ENCODE results near the gene ARHGEF4.

Gene ARHGEF4

GRCh38 chr2:130850788-130851623, 14.3 kb downstream of the ARHGEF4 start:
- H3K27me3 Mint-ChIP-seq: peaks cover 6% of the 10 kb centered on the region
- no peak overlapping the region for H3K4me3 Mint-ChIP-seq
- H3K27ac Mint-ChIP-seq: no peak overlapping the region
- H3K4me1 Mint-ChIP-seq: no peaks in the 10 kb centered on the region
- ATAC-seq: no peak
- DNase-seq: no peak
- H3K9me3 Mint-ChIP-seq: peaks cover 5 to 6% of the 10 kb centered on the region in 2 donors

- ATAC-seq (no peak), DNase-seq (no peak)
- Mint-ChIP-seq H3K4me1 (no peaks in the 10 kb centered on the region), H3K9me3 (peaks cover 6 to 9% of the 10 kb centered on the region in 2 donors), H3K27ac (no peak overlapping the region), H3K4me3 (no peak overlapping the region), H3K27me3 (peaks cover 6% of the 10 kb centered on the region)
Measured at GRCh38 chr2:130851624-130852382, 15.1 kb downstream of the ARHGEF4 start.

GRCh38 chr2:130852521-130853115, 15.9 kb downstream of the ARHGEF4 start:
- Mint-ChIP-seq H3K27ac (no peak overlapping the region), H3K9me3 (peaks cover 6 to 9% of the 10 kb centered on the region in 2 donors), H3K4me3 (no peak overlapping the region), H3K4me1 (no peaks in the 10 kb centered on the region), H3K27me3 (peaks cover 6% of the 10 kb centered on the region)
- DNase-seq (no peak), ATAC-seq (no peak)

DNA sequence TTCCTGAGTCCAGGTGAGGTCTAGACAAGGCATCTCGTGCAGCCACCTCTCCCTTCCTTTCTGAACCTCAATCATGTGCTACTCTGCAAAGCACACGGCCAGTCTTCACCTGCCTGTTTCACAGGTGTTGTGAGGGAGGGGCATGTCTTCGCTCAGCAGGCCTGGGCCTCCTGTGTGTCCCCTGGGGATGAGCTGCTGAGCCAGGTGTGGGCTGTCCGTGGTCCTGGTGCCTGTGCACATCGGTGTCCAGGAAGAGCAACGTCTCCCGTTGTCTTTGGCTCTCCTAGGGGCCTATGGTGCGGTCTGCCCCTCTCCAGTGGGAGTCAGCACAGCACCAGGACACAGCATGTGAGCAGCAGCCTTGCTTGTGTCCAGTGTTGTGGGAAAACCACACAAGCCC, 16.7 kb downstream of the ARHGEF4 start:
- no peak for ATAC-seq
- no peak for DNase-seq
- Mint-ChIP-seq H3K9me3 (peaks cover 6 to 9% of the 10 kb centered on the region in 2 donors), H3K4me3 (no peak overlapping the region), H3K27me3 (peaks cover 6% of the 10 kb centered on the region), H3K4me1 (no peaks in the 10 kb centered on the region), H3K27ac (no peak overlapping the region)

DNA sequence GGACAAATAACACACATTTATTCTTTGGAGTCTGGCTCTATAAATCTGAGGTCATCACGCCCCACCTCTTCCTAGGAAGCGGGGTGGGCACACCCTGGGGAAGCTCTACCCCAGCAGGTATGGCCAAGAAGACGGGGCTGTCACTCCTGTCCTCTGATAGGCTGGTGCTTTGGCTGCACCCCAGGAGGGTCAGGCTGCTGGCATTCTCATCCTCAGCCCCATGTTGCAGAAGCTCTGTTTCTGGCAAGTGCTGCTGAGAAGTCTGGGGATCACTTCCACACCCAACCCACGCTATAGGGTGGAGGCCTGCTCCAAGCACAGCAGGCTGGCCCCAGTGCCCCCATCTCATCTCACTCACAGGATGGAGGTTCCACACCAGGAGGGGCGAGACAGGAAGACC, 17.6 kb downstream of the ARHGEF4 start:
- DNase-seq (no peak), ATAC-seq (no peak)
- Mint-ChIP-seq H3K9me3 (peaks cover 6 to 9% of the 10 kb centered on the region in 2 donors), H3K27me3 (peaks cover 6% of the 10 kb centered on the region), H3K4me3 (no peak overlapping the region), H3K4me1 (no peaks in the 10 kb centered on the region), H3K27ac (no peak overlapping the region)

- H3K27ac Mint-ChIP-seq: peak overlapping the region; percentile 27 to 35
- no peaks in the 10 kb centered on the region for H3K4me1 Mint-ChIP-seq
- DNase-seq (peak in 1 of 2 donors; percentile 19), ATAC-seq (peak; percentile 86)
- H3K27me3 Mint-ChIP-seq: peaks cover 4% of the 10 kb centered on the region
- no peak overlapping the region for H3K4me3 Mint-ChIP-seq
- no peaks in the 10 kb centered on the region for H3K9me3 Mint-ChIP-seq
Measured at GRCh38 chr2:130864830-130865800, 28.4 kb downstream of the ARHGEF4 start.

GRCh38 chr2:130869441-130870160, 32.9 kb downstream of the ARHGEF4 start:
- ATAC-seq (no peak), DNase-seq (no peak)
- Mint-ChIP-seq H3K9me3 (no peaks in the 10 kb centered on the region), H3K4me3 (no peak overlapping the region), H3K4me1 (no peaks in the 10 kb centered on the region), H3K27me3 (peaks cover 11% of the 10 kb centered on the region), H3K27ac (no peak overlapping the region)

DNA sequence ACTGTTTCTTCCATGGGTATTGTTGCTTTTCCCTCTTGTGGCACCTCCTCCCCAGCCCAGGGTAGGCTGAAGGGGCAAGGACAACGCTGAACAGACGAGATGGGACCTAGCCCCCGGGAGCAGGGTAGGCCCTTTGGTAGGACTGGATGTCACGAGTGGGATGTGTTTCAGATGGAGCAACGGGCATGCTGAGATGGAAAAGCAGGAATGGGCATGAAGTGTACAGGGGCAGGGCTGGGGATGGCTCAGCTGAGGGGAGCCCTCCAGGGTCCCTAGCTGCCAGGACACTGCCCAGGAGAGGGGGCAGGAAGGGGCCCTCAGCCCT, 33.4 kb downstream of the ARHGEF4 start:
- Mint-ChIP-seq H3K4me3 (no peak overlapping the region), H3K27me3 (peaks cover 16% of the 10 kb centered on the region), H3K27ac (no peak overlapping the region), H3K9me3 (no peaks in the 10 kb centered on the region), H3K4me1 (no peaks in the 10 kb centered on the region)
- ATAC-seq (no peak), DNase-seq (no peak)

DNA sequence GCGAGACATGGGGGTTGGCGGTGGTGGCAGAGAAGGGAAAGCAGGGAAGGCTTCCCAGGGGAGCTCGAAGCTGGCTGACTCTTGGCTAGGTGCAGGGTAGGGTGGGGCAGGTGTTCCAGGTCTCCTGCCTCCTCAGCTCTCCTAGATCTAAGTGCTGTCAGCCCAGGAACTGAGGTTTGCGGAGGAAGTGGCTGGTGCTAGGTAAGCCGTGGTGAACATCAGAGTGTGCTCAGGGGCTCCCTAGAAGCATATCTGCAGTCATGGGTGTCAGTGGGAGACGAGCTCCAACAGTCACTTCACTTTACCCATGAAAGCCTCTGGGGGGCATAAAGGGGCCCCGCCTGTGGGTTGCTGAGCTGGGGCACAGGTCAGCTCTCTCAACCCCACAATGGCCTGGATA, 34.1 kb downstream of the ARHGEF4 start:
- DNase-seq: no peak
- Mint-ChIP-seq H3K27me3 (peaks cover 23% of the 10 kb centered on the region), H3K4me3 (no peak overlapping the region), H3K4me1 (no peaks in the 10 kb centered on the region), H3K9me3 (no peaks in the 10 kb centered on the region), H3K27ac (no peak overlapping the region)
- no peak for ATAC-seq

- H3K27me3 Mint-ChIP-seq: peaks cover 27% of the 10 kb centered on the region
- H3K9me3 Mint-ChIP-seq: no peaks in the 10 kb centered on the region
- no peak overlapping the region for H3K27ac Mint-ChIP-seq
- H3K4me1 Mint-ChIP-seq: no peaks in the 10 kb centered on the region
- H3K4me3 Mint-ChIP-seq: no peak overlapping the region
- ATAC-seq: no peak
- DNase-seq: no peak
Measured at GRCh38 chr2:130871843-130872740, 35.4 kb downstream of the ARHGEF4 start.

DNA sequence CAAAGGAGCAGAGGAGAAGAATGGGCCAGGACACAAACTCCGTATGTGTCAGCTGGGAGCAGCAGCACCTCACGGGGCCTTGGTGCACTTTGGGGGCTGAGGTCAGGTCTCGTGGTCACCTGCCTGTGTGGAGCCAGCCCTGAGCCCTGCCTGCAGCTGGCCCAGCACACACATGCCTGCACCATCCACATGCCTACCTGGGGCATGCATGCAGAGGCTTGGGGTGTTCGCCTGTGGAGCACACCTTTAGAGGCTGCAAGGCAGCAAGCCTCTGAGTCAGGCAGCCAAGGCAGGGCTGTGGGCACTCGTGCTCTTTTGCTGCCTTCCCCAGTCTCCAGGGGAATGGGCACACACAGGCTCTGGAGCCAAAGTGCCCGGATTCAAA, 36.0 kb downstream of the ARHGEF4 start:
- DNase-seq (no peak), ATAC-seq (no peak)
- Mint-ChIP-seq H3K4me3 (no peak overlapping the region), H3K27ac (no peak overlapping the region), H3K4me1 (no peaks in the 10 kb centered on the region), H3K9me3 (no peaks in the 10 kb centered on the region), H3K27me3 (peaks cover 27% of the 10 kb centered on the region)

GRCh38 chr2:130873700-130874346, 37.1 kb downstream of the ARHGEF4 start:
- Mint-ChIP-seq H3K4me3 (no peak overlapping the region), H3K27me3 (peaks cover 32% of the 10 kb centered on the region), H3K9me3 (no peaks in the 10 kb centered on the region), H3K4me1 (no peaks in the 10 kb centered on the region), H3K27ac (no peak overlapping the region)
- DNase-seq: peak; percentile 64 to 74
- peak; percentile 72 for ATAC-seq

GRCh38 chr2:130874512-130874911, 37.8 kb downstream of the ARHGEF4 start:
- Mint-ChIP-seq H3K27ac (no peak overlapping the region), H3K27me3 (peaks cover 34% of the 10 kb centered on the region), H3K4me3 (no peak overlapping the region), H3K9me3 (no peaks in the 10 kb centered on the region), H3K4me1 (no peaks in the 10 kb centered on the region)
- DNase-seq: no peak
- no peak for ATAC-seq
